HepG2 (cell line): ENCODE measurements around the gene CHST2. TPM values are rescaled to one million over a fixed set of nuclear protein-coding genes. Genes with fewer than 3 reads are reported as not detected.

Source experiments
- ATAC-seq: fragments of 200-7000 bp; cut with Tn5 transposase; 3 replicates; pipeline ENCODE4 v1.9.1; 2020; ENCODE audit warnings: mild to moderate bottlenecking, moderate library complexity
- BruUV-seq: library from RNA; stranded (reverse); fragments of 400-500 nt; replicated peaks from 2 replicates; lab custom pipeline; 2021; lab: Mats Ljungman, UMichigan
- CTCF ChIA-PET: fragments of 300-600 bp; formaldehyde crosslinking; extraction: SDS; loops from one replicate; lab custom pipeline; 2021; ENCODE audit warnings: low total read pairs, inconsistent platforms, low intra/inter-chr PET ratio; lab: Yijun Ruan, JAX
- POLR2A ChIA-PET: fragments of 350-600 bp; sonication (Branson Sonifier 250); formaldehyde crosslinking; loops from one replicate; lab custom pipeline; 2020; ENCODE audit warnings: antibody characterized with exemption, inconsistent platforms; lab: Yijun Ruan, JAX
- DNase-seq: peaks from one replicate; pipeline ENCODE4 v3.0.0-alpha.2; 2015; ENCODE audit warnings: low spot score
- FAIRE-seq: peaks from 3 replicates; lab custom pipeline; 2011; peaks lifted over from hg19 to GRCh38; lab: Jason Lieb, UNC
- H2AFZ ChIP-seq: one replicate; pipeline ENCODE4 v1.6.1; 2011; ENCODE audit warnings: low read length, inconsistent platforms
- H3K27ac ChIP-seq: fragments of 300-600 bp; 3 replicates; pipeline ENCODE4 v1.8.0; 2011; ENCODE audit warnings: mixed run types, mild to moderate bottlenecking, mixed read lengths, low read length, inconsistent platforms; ENCODE audit not compliant: insufficient read depth; ENCODE audit errors: extremely low read length
- H3K27me3 ChIP-seq, 2 experiments: fragments of 200-600 bp in 1 of 2; 2 replicates in 1 of 2; 3 replicates in 1 of 2; pipeline versions ENCODE4 v1.6.0 to v1.8.0; 2011; ENCODE audit warnings: low read length in 2 of 2, mild to moderate bottlenecking in 2 of 2, moderate library complexity in 2 of 2, inconsistent platforms in 1 of 2; ENCODE audit not compliant: insufficient read depth in 2 of 2, control insufficient read depth in 1 of 2
- H3K36me3 ChIP-seq, 2 experiments: fragments of 200-600 bp in 1 of 2; replicated peaks in 1 of 2; 2 replicates in 1 of 2; 3 replicates in 1 of 2; pipeline versions ENCODE4 v1.5.1 to v1.8.0; 2011; ENCODE audit warnings: low read length in 2 of 2, inconsistent platforms in 1 of 2; ENCODE audit not compliant: insufficient read depth in 2 of 2, control insufficient read depth in 1 of 2
- H3K4me1 ChIP-seq: 2 replicates; pipeline ENCODE4 v1.5.1; 2012; ENCODE audit warnings: low read length, inconsistent platforms; ENCODE audit not compliant: insufficient read depth
- H3K4me2 ChIP-seq: 2 replicates; pipeline ENCODE4 v1.6.0; 2011; ENCODE audit warnings: low read depth, low read length, inconsistent platforms
- H3K4me3 ChIP-seq, 3 experiments: fragments of 200-600 bp in 1 of 3; sonication (generic), shearing (Covaris generic) in 1 of 3; replicated peaks in 1 of 3; 2 replicates each; pipeline ENCODE4 v1.5.1; 2011 to 2016; ENCODE audit warnings: low read length in 3 of 3, inconsistent platforms in 2 of 3, low read depth in 2 of 3, mild to moderate bottlenecking in 2 of 3, control low read depth in 1 of 3, mixed read lengths in 1 of 3; ENCODE audit not compliant: insufficient read depth in 1 of 3
- H3K79me2 ChIP-seq: one replicate; pipeline ENCODE4 v1.6.1; 2011; ENCODE audit warnings: low read length, inconsistent platforms; ENCODE audit not compliant: insufficient read depth
- H3K9ac ChIP-seq: 2 replicates; pipeline ENCODE4 v1.6.0; 2011; ENCODE audit warnings: mild to moderate bottlenecking, low read depth, low read length, inconsistent platforms; ENCODE audit not compliant: insufficient read depth
- H3K9me3 ChIP-seq: 2 replicates; pipeline ENCODE4 v1.5.1; 2012; ENCODE audit warnings: mild to moderate bottlenecking, low read length
- H4K20me1 ChIP-seq: 2 replicates; pipeline ENCODE4 v1.6.0; 2011; ENCODE audit warnings: inconsistent platforms, mild to moderate bottlenecking, low read length, moderate library complexity; ENCODE audit not compliant: insufficient read depth
- GTF3A ChIP-seq: sonication (generic); formaldehyde crosslinking; conservative IDR thresholded peaks from 2 replicates; pipeline ENCODE4 v1.4.0; 2020; ENCODE audit warnings: mild to moderate bottlenecking, missing genetic modification reagents
- JUND ChIP-seq: sonication (generic); formaldehyde crosslinking; IDR thresholded peaks from 2 replicates; pipeline ENCODE4 v1.8.0; 2022; ENCODE audit warnings: mild to moderate bottlenecking, missing genetic modification reagents
- MYC ChIP-seq: sonication (generic); formaldehyde crosslinking; IDR thresholded peaks from 2 replicates; pipeline ENCODE4 v1.9.0; 2021; ENCODE audit warnings: missing genetic modification reagents, borderline replicate concordance
- STAG1 ChIP-seq: sonication (generic); formaldehyde crosslinking; IDR thresholded peaks from 2 replicates; pipeline ENCODE4 v1.4.0; 2020; ENCODE audit warnings: missing genetic modification reagents
- ZNF225 ChIP-seq: sonication (generic); formaldehyde crosslinking; IDR thresholded peaks from 2 replicates; pipeline ENCODE4 v1.4.0; 2020; ENCODE audit warnings: mild to moderate bottlenecking, missing genetic modification reagents
- ZNF3 ChIP-seq: IDR thresholded peaks from 2 replicates; pipeline ENCODE4 v1.7.0; 2017; ENCODE audit warnings: inconsistent platforms
- ZNF629 ChIP-seq: sonication (generic); formaldehyde crosslinking; conservative IDR thresholded peaks from 2 replicates; pipeline ENCODE4 v1.5.0; 2020; ENCODE audit warnings: missing genetic modification reagents
- ZNF660 ChIP-seq: sonication (generic); formaldehyde crosslinking; IDR thresholded peaks from 2 replicates; pipeline ENCODE4 v1.5.1; 2020; ENCODE audit warnings: mild to moderate bottlenecking, low read depth, missing genetic modification reagents, borderline replicate concordance
- ZNF792 ChIP-seq: IDR thresholded peaks from 2 replicates; pipeline ENCODE4 v1.6.1; 2016
- WGBS: methylation state at CpG from one replicate; pipeline ENCODE4 v1.1.6; 2017; ENCODE audit warnings: low lambda C conversion rate; 5-methylcytosine and 5-hydroxymethylcytosine counted together
- in situ Hi-C: cut with HindIII; loops from 2 replicates; pipeline ENCODE4 v1.10.0; 2017; ENCODE audit warnings: low pct_unique_long_range_greater_than_20kb; ENCODE audit not compliant: extremely low pct_ligation_motif_present
- intact Hi-C: fragments of 100-400 bp; cut with micrococcal nuclease; formaldehyde crosslinking; loops from one replicate; pipeline ENCODE4 v1.10.0; 2022; ENCODE audit not compliant: unreplicated experiment
- polyA plus RNA-seq, 8 experiments: library from polyadenylated mRNA; depleted of rRNA in 3 of 8; stranded (reverse) in 7 of 8; unstranded in 1 of 8; fragments of >200 nt; fragmentation: Illumina TruSeq in 4 of 8; extraction: Trizol in 4 of 8; gene quantifications; 2 replicates each; pipeline versions ENCODE4 v1.2.1 to v1.2.3, GENCODE V29; 2011 to 2016; ENCODE audit warnings: low read depth in 4 of 8, missing spikeins in 1 of 8, mixed read lengths in 1 of 8; ENCODE audit not compliant: insufficient read depth in 1 of 8
- total RNA-seq, 5 experiments: library from RNA; depleted of rRNA; stranded (reverse); fragments of >200 nt; fragmentation: Illumina TruSeq; extraction: Trizol; gene quantifications; 2 replicates each; pipeline ENCODE4 v1.2.3, GENCODE V29; 2016; ENCODE audit warnings: low read depth in 1 of 5
- TF ChIP-seq, protein P1 (sequence below): IDR thresholded peaks from 2 replicates; pipeline ENCODE4 v1.6.1; 2016; ENCODE audit warnings: missing biosample characterization, missing genetic modification reagents, low read depth

Gene CHST2
- total and polyA plus RNA-seq, 2 of the 13 experiments (the other 11 are each of a cell fraction or from before 2014, with no cell fraction given), result not detected

GRCh38 chr3:143092191-143092590 lies 27.4 kb upstream of the CHST2 start:
- CTCF ChIA-PET, result no interaction called here
- no peak overlapping the region for H3K4me2 ChIP-seq
- BruUV-seq, result no TSS peak
- H3K4me3 ChIP-seq, result no peak overlapping the region
- H3K79me2 ChIP-seq, result no peaks in the 10 kb centered on the region
- no peak overlapping the region for H3K27ac ChIP-seq
- no peak for DNase-seq
- H4K20me1 ChIP-seq, result no peaks in the 10 kb centered on the region
- TF ChIP-seq ZNF3 (no peak), ZNF629 (peak; percentile 46; the same call in 1 of the 2 replicates), ZNF660 (CRISPR knock-in tag) (no peak)
- TF ChIP-seq, all 625 proteins: peak for 1
- Histone ChIP-seq H3K36me3 (no peaks in the 10 kb centered on the region), H2AFZ (no peak overlapping the region), H3K27me3 (peaks cover 0 to 6% of the 10 kb centered on the region in 2 experiments; a peak in 3 of 5 replicates), H3K9ac (no peak overlapping the region), H3K4me1 (no peaks in the 10 kb centered on the region), H3K9me3 (no peaks in the 10 kb centered on the region)
- ATAC-seq, result no peak
- in situ Hi-C loops, result no loop called here
- POLR2A ChIA-PET, result no interaction called here
- intact Hi-C loops, result loop anchor here (10.0 kb wide), 1 partner anchor 1277 kb away; no protein-coding TSS in a partner anchor
- 0% methylated on average over 1 of the region's 1 CpG for whole genome bisulfite sequencing
- FAIRE-seq, result no peak

- no peak overlapping the region for H3K4me2 ChIP-seq
- 22% methylated on average over 2 of the region's 2 CpGs for WGBS
- H3K27me3 ChIP-seq, result peaks cover 0 to 3% of the 10 kb centered on the region in 2 experiments; a peak in 2 of 5 replicates
- no peak overlapping the region for H3K9ac ChIP-seq
- no peaks in the 10 kb centered on the region for H4K20me1 ChIP-seq
- no peaks in the 10 kb centered on the region for H3K4me1 ChIP-seq
- BruUV-seq, result no TSS peak
- DNase-seq, result no peak
- H2AFZ ChIP-seq, result no peak overlapping the region
- CTCF ChIA-PET, result no interaction called here
- TF ChIP-seq MYC (CRISPR knock-in tag) (no peak), ZNF629 (no peak), ZNF792 (CRISPR knock-in tag) (no peak), GTF3A (CRISPR knock-in tag) (no peak), JUND (no peak), ZNF225 (CRISPR knock-in tag) (no peak), STAG1 (no peak)
- TF ChIP-seq, protein P1, sequence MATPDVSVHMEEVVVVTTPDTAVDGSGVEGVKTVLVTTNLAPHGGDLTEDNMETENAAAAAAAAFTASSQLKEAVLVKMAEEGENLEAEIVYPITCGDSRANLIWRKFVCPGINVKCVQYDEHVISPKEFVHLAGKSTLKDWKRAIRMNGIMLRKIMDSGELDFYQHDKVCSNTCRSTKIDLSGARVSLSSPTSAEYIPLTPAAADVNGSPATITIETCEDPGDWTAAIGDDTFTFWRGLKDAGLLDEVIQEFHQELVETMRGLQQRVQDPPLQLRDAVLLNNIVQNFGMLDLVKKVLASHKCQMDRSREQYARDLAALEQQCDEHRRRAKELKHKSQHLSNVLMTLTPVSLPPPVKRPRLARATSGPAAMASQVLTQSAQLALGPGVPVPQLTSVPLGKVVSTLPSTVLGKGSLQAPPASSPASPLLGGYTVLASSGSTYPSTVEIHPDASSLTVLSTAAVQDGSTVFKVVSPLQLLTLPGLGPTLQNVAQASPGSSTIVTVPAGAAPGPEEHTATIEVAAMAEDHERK (CRISPR knock-in tag), result no peak
- FAIRE-seq, result no peak
- no peaks in the 10 kb centered on the region for H3K36me3 ChIP-seq
- no peaks in the 10 kb centered on the region for H3K9me3 ChIP-seq
- H3K27ac ChIP-seq, result no peak overlapping the region
- in situ Hi-C loops, result no loop called here
- POLR2A ChIA-PET, result no interaction called here
- ATAC-seq, result no peak
- intact Hi-C loops, result loop anchor here (10.0 kb wide), 1 partner anchor 1281 kb away; no protein-coding TSS in a partner anchor
- no peaks in the 10 kb centered on the region for H3K79me2 ChIP-seq
- H3K4me3 ChIP-seq, result no peak overlapping the region
These were observed 23.8 kb upstream of the CHST2 start for GRCh38 chr3:143095813-143096212.
